Activated CD8-positive, alpha-beta memory T cell treated with anti-CD3 and anti-CD28 coated beads, Interleukin-2, amount 50 U/mL, for 48 hours (primary cell): Measurements from ENCODE around the gene PCTP.

ENCODE experiments used
- DNase-seq: peaks from one replicate; pipeline ENCODE4 v3.0.0-alpha.2; 2020

Gene PCTP

DNA sequence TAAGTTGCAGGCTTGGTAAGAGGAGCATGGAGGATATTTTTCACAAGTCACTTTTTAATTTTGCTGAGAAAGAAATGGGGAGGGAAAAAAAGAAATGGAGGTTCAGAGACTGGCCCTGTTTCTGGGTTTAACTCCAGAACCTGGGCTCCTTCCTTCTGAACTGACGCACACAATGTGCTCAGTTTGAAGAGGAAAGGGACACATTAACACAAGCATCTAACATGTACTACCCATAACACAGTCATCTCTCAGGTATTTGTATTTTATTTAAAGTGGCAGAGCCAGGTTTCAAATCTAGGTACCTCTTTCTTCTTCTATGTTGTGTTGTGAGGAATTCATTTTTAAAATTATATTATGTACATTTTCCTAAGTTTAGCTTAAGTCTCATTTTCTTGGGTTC, 22.9 kb upstream of the PCTP start:
- no peak for DNase-seq

DNA sequence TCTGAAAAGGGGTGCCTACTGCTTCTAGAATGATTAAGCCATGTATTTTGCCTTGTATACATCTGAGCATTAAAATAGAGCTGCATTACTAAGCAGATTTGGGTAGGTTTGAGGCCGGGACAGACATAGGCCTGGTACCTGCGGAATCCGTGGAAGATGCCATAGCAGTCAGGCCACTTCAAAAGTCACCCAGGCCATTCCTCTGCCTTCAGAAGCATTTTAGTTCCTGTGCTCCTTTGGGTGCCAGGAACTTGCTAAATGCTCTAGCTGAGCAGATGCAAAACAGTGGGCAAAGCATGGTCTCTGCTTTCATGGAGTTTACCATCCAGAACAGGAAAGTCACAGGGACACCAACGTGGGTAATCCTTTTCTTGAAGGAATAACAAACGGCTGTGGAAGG, 22.5 kb upstream of the PCTP start:
- DNase-seq, result no peak

DNA sequence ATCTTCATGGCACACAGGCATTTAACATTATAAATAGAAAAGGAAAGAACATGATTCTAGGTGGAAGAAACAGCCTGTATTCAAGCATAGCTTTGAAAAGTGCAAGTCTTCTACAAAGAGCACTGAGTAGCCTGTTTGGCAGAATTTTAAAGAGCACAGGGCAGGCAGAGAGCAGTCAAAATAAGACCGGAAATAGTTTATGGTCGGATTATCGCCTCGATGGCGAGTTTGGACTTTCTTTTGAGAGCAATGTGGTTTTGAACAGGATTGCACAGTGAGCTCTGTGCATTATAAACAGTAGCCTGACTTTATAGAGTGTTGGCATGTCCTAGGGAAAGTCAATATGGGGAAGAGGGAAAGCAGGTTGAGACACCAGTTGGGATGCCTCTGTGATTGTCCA, 22.0 kb upstream of the PCTP start:
- no peak for DNase-seq

DNA sequence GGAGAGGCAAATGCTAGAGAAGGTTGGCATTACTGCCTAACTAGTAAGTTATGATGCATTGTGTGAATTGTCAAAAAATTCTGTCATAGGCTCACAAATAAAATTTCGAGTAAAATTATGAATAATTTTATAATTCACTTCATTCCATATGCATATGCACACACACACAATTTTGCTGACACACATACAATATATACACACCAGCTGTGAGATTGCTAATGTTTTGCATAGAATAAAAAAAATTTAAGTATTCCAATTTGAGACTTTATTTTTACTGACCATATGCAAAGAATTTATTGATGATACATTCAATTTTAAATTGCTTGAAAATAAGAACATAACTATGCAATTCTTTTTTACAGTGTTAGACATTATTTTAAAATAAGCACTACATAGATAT, 21.4 kb upstream of the PCTP start:
- DNase-seq, result no peak

DNA sequence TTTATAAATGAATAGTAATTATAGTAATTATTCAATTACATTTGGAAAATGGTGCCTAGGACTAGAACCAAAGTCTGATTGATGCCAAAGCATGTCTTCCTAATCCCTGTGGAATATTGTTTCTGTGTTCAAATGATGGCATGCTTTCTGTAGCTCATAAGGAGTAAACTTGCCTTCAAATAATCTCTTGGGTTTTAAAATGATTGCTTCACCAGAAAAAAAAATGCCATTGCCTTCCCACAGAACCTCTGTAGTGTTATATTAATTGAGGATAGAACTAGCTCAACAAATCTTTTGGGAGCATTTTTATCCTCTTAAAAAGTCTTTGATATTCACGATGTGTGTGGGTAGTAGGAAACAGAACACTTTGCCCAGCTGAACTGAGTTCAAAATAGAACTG, 20.5 kb upstream of the PCTP start:
- no peak for DNase-seq

DNA sequence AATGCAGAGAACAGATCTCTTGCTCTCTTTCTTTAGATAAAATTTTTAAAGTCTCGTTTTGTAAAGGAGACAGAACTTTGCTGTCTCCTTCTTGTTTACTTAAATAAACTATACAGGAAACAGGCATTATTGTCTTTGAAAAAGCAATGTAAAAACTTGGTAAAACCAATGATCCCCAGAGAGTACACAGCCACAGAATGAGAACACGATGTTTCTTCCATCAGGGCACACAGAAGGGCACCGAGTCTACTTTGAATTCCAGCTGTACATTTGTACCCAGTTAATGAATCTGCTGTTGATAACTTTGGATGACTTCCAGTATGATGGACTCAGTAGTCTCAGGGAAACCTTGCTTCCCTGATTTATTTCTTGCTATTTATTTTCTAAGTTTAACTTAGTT, 20.0 kb upstream of the PCTP start:
- DNase-seq, result no peak

DNA sequence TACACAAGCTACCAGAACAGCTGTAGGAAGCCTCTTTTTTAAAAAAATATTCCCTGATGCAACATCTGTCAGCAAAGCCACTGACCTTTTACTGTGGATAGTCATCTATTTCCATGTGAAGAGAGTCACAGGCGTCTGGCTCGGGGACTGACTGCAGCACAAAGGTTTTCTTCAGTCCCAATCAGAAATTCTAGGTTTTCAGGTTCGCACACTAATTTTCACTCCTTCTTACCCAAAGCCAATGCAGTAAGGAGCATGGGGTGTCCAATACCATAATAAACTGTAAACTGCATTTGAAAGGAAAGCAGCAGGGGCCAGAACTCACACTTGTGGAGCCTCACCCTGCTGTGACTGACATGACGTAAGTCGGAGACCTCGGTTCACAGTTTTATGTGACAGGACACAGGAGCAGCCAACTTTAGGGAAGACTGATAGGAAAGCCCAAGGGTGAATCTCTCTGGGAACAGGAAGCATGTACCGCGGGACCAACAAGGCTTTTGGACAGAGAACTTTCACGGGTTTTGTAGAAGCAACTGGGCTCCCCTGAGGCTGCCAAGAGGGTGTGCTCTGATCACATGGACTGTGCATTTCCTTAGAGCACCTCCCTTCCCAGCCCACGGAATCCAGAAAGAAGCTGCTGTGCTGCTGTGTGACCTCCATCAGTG, 19.1 kb upstream of the PCTP start:
- no peak for DNase-seq

DNA sequence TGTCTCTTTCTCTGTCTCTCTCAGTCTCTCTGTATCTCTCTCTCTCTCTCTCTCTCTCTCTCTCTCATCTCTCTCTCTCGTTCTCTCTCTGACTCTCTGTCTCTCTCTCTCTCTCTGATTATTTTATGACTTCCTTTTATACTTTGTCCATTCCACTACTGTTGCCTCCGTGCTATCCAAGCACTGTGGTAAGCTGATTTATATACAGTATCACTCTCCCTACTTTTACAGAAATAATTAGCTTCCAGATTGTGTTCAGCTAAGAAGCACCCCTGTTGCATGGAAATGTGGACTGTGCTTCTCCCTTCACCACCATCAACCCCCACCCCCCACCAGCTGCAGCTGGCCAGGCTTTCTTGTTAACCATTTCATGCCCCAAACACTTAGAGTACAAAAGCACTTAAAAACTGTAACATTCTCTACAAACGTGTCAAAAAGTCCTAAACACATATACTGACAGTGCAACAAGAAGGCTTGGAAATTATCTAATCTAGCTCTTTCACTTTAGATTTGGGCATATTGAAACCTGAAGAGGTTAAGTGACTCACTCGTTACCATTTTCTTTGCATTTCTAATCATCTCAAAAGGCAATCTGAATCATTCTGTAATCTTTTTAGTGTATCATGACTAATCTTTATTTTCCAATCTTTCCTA, 16.6 kb upstream of the PCTP start:
- no peak for DNase-seq

DNA sequence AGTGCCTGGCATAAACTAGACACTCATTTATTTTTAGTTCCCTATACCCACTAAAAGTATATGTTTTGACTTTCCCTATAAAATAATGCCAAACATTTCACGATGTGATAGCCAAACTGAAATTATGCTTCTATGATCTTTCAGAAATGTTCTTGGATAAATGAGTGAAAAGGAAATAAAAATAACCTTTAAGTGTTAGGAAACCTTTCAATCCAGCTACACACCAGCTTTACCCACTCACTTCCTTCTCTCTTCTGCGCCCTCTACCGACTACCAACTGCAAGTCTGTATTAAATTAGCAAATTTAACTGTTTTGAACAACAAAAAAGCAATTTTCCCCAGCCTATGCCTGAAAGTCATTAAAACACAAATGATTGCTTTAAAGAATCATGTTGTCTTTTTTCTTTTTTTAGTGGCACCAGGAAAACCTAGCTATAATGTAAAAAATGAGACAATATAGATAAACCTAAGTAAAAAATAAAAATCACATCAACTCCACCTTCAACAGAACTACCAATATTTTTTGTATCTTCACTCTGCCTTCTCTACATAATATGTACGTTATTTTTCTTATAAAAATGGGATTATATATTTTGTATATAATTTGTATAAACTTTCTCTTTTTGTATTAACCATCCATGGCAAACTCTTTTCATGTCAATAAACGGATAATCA, 15.0 kb upstream of the PCTP start:
- DNase-seq, result no peak

DNA sequence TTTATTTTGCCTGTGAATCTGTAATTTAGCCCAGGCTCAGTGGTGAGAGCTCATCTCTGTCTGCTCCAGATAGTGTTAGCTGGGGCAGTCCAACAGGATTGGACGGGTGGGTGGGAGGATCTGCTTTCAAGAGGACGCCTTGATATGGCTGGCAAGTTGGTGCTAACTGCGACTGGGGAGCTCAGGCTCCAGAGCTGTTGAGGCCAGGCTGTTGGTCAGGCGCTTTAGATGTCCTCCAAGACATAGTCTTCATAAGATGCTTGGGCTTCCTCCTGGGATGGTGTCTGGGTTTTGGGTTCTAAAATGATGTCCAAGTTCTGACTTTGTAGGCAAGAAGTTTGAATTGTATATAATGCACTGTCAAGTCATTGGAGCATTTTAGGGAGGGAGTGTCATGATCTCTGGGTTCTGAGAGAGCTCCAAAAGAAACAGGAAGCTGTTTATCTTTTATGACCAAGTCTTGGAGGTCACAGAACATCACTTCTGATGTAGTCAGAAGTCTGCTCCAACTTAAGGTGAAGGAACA, 12.8 kb upstream of the PCTP start:
- DNase-seq, result no peak

DNA sequence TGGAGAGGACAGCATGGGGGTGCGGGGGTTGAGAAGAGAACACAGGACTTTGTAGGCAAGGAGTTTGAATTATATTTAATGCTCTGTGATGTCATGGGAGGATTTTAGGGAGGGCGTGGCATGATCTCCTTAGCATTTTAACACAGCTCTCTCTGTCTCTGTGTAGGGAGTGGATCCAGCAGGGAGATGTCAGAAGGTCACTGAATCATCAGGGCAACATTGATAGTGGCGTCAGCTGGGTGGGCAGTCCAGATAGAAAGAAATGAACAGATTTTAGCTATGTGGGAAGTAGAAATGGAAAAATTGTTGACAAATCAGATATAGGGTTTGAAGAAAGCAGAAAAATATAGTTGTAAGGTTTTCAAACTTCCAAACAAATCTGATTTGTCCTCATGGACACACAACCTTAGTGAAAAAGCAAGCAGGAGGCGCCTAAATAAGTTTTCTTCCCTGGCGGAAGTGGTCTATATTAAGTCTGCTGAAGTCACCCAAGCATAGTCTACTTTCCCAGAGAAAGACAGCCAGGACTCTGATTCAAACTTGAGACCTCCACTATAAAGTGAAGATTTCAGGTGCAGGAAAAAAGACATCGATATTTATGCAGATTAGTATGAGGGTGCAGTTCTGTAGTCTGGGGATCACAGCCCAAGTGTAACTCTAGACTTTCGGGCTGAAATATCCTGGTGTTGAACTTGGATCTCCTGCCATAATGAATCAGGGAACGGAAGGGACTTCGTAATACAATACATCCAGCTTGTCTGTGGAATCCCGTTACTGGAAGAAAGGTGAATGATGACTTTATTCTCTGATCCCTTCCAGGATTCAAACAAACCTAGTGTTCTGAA, 10.1 kb upstream of the PCTP start:
- no peak for DNase-seq

DNA sequence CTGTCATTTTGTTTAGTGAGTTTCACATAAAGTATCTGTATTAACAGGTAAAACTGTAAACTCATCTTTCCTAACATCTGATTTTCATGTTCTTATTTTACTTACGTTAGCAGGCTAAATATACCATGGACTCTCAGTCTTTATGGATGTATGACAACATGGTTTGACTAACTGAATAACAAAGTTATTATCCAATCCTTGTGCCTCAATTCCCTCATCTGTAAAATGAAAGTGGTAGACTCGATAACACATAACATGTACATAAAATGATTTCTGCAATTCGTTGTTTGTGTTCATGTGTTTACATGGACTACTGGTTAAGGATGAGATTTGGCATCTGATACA, 9.5 kb upstream of the PCTP start:
- no peak for DNase-seq

DNA sequence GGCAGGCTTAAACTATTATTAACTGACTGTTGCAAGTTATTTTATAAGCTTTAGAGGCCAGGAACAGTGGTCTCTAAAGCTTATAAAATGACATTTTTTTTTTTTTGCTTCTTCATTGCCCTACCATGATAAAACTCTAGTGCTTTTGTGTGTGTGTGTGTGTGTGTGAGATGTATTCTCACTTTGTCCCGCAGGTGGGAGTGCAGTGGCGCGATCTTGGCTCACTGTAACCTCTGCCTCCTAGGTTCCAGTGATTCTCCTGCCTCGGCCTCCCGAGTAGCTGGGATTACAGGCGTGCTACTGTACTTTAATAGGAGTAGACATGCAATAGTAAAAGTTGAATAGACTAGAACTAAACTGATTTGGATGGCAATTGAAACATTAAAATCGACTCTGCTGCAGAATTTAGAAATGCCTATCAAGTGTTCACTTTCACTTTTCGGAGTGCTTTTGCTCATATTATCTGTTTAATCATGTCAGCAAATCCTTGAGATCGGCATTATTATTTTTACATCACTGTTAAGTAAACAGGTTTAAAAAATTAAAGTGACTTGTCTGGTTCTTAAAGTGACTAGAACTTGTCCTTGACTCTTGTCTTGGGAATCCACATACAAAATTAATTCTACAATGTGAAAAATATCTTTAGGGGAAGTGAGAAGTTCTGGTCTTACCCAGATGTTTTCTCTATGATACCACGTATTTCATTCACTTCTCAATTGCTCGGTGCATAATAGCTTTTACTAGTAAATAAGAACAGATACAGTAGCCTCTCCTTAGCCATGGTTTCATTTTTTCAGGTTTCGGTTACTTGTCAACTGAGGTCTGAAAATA, 8.4 kb upstream of the PCTP start:
- no peak for DNase-seq

DNA sequence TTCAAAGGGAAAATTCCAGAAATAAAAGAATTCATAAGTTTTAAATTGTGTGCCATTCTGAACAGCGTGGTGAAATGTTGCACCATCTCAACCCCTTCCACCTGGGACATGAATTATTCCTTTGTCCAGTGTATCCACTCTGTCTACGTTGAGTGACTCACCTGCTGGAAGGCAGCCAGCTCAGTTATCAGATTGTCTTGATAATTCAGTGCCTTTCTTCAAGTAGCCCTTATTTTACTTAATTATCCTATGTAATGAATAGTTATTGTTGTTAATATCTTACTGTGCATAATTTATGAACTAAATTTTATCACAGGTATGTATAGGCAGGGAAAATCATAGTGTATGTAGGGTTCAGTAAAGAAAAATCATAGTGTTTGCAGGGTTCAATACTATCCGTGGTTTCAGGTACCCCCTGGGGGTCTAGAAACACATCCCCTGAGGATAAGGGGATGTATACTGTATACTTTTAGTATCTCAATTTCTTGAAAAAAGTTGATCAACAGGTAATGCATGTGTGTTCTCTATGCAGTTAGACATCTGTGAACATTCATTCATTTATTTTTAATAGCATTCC, 7.7 kb upstream of the PCTP start:
- no peak for DNase-seq

DNA sequence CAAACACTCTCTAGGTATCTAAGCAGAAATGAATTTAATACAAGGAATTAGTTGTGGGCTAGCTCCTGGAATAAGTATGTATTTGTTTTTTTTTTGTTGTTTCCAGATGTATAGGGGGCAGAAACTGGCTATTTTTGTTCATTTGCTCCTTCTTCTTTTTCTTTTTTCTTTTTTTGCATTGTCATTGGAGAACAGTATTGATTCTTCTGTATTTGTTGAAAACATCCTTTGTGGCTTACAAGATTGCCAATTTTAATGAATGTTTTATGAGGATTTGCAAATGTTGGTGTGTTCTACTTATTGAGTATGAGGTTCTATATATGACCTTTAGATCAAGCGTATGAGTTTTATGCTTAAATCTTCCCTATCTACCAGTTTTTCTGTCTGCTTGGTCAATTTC, 5.6 kb upstream of the PCTP start:
- no peak for DNase-seq

DNA sequence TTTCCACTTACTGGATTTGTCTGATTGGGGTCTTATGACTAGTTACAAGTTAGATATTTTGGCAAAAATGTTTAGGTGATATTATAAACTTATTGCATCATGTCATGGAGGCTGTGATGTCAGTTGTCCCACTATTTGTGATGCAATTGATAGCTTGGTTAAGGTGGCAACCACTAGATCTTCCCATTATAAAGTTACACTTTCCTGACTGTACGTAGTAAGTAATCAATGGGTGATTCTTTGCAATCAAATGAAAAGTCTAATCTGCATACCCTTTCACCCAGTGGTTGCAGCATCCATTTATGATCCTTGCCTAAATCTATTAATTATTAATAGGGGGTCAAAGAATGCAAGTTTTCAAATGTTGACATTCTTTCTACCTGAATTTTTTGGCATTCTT, 4.4 kb upstream of the PCTP start:
- no peak for DNase-seq

DNA sequence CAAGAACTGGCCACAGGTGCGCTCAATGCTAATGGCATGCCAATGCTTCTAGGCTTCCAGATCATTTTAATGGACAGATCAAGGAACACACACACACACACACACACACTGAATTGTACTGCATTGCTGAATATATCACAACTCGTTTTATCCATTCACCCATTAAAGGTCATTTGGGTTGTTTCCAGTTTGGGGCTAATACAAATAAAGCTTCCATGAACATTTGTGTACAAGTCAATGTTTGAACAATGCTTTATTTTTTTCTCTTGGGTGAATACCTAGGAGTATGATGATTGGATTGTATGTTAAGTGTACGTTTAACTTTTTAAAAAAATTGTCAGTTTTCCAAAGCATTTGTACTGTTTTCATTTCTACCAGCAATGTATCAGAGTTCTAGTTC, 3.6 kb upstream of the PCTP start:
- no peak for DNase-seq

DNA sequence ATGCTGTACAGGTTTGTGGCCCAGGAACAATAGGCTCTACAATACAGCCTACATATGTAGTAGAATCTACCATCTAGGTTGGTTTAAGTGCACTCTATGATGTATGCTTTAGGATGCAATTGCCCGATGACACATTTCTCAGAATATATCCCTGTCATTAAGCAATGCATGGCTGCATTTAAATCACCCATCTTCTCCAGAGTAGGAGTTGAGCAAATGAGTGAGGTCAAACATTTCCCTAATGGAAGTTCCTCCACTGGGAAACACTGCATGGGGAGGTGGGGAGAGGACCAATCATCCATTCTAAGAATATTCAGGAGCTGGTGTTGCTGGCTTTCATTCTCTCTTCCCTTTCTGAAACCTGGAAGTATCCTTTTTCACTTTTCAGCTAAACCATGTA, 2.0 kb upstream of the PCTP start:
- no peak for DNase-seq

DNA sequence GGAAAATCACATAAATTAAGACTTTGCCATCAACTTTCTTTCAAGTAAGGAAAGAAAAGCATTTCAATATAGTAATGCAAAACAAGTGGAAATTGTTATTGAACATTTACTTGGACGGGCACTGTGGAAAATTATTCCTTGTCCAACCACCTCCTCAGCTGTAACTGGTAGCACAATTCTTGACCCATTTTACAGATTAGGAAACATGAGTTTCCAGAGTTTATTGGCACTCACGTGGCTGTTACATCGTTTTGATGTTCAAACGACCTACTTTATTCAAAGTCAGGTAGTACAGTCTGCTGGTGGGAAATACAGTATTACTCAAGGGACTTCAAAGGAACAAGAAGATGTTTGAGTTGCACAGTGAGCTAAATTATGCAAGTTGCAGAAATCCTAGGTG, 866 bp upstream of the PCTP start:
- no peak for DNase-seq

DNA sequence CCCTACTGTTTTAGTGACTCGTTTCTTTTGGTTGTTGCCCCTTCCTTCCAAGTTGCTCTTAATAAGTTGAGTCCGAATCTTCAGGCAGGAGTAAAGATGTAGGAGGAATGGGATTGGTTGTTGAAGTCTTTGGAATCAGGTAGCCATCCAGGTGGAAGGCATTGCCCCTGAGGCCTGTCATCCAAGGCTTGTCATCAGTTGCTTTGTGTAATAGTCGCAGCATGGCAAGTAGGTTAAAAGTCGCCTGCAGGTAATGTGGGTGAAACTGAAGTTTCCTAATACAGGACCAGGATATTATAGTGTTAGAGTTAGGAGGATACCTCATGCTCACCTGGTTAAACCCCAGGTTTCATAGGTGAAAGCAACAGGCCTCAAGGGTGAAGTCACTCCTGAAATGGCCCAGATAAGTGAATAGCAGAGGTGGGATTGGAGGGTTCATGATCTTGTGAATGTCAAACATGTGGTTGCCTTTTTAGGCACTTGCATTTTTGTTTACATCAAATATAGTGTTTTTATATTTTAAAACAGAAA, 934 bp downstream of the PCTP start:
- no peak for DNase-seq

DNA sequence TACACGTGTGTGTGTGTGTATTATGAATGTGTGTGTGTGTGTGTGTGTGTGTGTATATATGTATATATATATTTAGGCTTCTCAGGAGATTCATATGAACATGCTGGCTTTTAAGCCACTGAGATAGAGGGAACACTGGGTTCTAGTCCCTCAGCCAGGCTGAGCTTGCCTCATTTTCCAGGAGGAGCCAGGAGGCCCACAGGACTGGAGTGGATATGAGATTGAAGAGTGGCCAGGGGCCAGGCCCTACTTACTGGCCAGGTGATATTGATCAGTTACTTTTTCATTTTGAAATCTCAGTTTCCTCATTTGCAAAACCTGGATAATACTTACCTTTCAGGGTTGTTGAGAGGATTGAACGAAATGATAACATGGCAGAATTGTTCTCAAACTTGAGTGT, 5.8 kb downstream of the PCTP start:
- DNase-seq, result no peak

DNA sequence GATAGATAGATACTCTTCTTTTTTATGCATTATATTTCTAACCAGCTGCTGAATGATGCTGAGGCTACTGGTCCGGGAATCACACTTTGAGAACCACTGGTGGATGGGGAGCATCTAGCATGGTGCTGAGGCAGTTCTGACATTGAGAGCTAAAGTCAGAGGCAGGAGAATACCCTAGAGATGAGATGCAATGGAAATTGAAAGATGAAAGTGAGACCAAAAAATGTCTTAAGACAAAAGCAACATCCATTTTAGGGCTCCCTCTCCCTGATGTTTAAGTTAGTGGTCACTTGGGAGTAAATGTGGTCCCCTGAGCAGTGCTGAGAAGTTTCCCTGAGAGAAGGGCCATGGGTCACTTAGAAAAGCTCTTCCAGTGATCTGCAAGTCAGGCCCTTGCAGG, 6.8 kb downstream of the PCTP start:
- DNase-seq, result no peak
